Activated T-cell treated with anti-CD3 and anti-CD28 coated beads, Interleukin-2, amount 50 U/mL, for 72 hours (primary cell): Measurements from ENCODE around the gene DGKE. TPM values are rescaled to one million over a fixed set of nuclear protein-coding genes. Genes with fewer than 3 reads are reported as not detected.

Experiments
- ATAC-seq, 2 donors: fragments of 150-1000 bp; cut with Tn5 transposase; replicated peaks in 1 of 2; 2 replicates each; pipeline ENCODE4 v1.10.0; 2021; ENCODE audit warnings: moderate library complexity in 2 of 2, mild to moderate bottlenecking in 1 of 2
- DNase-seq, 2 donors: peaks; one replicate each; pipeline ENCODE4 v3.0.0; 2021 to 2022; ENCODE audit warnings: mixed read lengths in 1 of 2
- H3K27ac Mint-ChIP-seq: one replicate; pipeline ENCODE4 v1.8.0; 2022; ENCODE audit warnings: mild to moderate bottlenecking, moderate library complexity, mixed read lengths
- H3K27me3 Mint-ChIP-seq: one replicate; pipeline ENCODE4 v1.8.0; 2022; ENCODE audit warnings: low read depth, mixed read lengths
- H3K36me3 Mint-ChIP-seq, 2 donors: one replicate each; pipeline ENCODE4 v1.8.0; 2022; ENCODE audit warnings: mixed read lengths in 2 of 2, mild to moderate bottlenecking in 1 of 2; ENCODE audit not compliant: insufficient read depth in 2 of 2
- H3K4me1 Mint-ChIP-seq: one replicate; pipeline ENCODE4 v1.8.0; 2022; ENCODE audit warnings: low read depth, mixed read lengths
- H3K4me3 Mint-ChIP-seq, 2 donors: one replicate each; pipeline ENCODE4 v1.8.0; 2022; ENCODE audit warnings: mild to moderate bottlenecking in 2 of 2, mixed read lengths in 2 of 2, moderate library complexity in 2 of 2
- H3K9me3 Mint-ChIP-seq, 2 donors: one replicate each; pipeline ENCODE4 v1.8.0; 2022; ENCODE audit warnings: mixed read lengths in 2 of 2
- total RNA-seq, 2 donors: library from RNA; stranded (reverse); gene quantifications; one replicate each; pipeline ENCODE4 v1.2.3, GENCODE V29; 2022

The DGKE gene
- total RNA-seq, 2 donors from 2014 or later = 25.0 to 34.6 TPM

DNA sequence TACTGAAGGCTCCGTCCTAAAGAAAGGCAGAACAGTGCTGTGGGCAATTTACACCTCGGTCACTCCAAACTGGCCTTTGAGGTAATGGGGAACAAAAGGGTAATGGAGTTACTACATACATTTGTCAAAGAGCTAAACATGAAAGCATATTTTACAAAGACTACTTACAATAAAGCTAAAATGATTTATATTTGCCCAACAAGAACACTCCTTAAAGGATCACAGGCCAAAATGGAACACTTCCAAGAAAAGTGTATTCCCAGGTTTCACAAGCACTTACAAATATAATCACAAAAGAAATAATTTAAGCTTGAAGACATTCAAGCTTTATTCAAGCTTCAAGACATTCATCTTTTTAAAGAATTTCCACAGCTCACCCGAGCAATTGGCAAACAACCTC, 29.5 kb upstream of the DGKE start:
- Mint-ChIP-seq H3K36me3 (no peaks in the 10 kb centered on the region), H3K9me3 (no peaks in the 10 kb centered on the region), H3K27me3 (no peaks in the 10 kb centered on the region), H3K4me3 (no peak overlapping the region), H3K4me1 (no peaks in the 10 kb centered on the region), H3K27ac (no peak overlapping the region)
- ATAC-seq (no peak), DNase-seq (no peak)

DNA sequence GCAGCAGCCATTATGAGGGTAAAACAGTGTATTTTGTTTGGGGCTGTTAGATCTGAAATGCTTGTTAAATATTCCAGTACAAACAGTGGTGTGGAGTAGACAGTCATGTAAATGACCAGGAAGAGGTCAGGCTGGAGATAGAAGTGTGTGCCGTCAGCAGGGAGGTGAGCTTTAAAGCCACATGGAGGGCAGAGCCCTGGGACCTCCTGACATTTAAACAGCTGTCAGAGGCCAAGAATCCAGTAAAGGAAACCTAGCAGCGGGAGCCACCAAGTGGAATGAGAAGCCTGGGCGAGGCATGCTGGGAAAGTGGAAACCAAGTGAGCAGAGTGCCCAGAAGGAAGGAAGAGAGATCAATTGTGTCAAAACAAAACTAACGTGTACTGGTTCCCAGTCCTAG, 27.0 kb upstream of the DGKE start:
- Mint-ChIP-seq H3K27me3 (no peaks in the 10 kb centered on the region), H3K36me3 (no peaks in the 10 kb centered on the region), H3K27ac (no peak overlapping the region), H3K4me1 (no peaks in the 10 kb centered on the region), H3K9me3 (no peaks in the 10 kb centered on the region), H3K4me3 (no peak overlapping the region)
- DNase-seq = no peak
- no peak for ATAC-seq

DNA sequence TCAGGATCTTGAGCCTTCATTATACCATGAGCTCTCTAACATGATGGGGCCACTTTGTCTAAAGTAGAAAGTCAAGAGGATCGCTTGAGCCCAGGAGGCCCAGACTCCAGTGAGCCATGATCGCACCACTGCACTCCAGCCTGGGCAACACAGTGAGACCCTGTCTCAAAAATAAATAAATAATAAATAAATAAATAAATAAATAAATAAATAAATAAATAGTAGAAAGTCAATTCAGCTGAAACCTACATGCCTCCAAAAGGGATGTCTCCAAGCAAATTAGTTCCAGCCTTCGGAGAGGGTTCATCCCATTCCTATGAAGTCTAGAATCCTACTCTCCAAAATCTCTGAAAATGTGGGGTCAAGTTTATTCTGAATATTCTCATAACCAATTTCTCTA, 26.2 kb upstream of the DGKE start:
- H3K27me3 Mint-ChIP-seq = peaks cover 5% of the 10 kb centered on the region
- H3K4me3 Mint-ChIP-seq = no peak overlapping the region
- ATAC-seq = no peak

DNA sequence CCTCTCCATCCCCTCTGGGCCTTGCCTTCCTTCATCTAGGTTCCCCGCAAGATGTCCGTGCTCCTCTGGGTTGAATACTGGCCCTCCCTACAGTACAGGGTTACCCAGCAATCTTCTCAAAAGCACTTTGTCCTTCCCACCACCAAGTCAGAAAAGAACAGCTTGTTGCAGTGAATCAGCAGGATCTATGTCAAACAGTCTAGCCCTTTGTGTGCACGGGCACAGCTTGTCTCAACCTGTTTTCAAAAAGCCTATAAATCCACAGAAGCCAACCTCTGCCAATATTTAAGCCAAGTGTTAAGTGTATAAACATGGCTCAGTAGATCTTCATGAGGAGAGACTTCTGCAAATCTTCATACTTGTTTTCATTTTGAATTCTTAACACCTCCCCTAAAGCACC, 25.4 kb upstream of the DGKE start:
- Mint-ChIP-seq H3K4me1 (no peaks in the 10 kb centered on the region), H3K36me3 (no peaks in the 10 kb centered on the region), H3K27ac (no peak overlapping the region), H3K4me3 (no peak overlapping the region), H3K9me3 (no peaks in the 10 kb centered on the region), H3K27me3 (peaks cover 11% of the 10 kb centered on the region)
- no peak for DNase-seq
- ATAC-seq = no peak

More for the DNA sequence above, 26.2 kb upstream of the DGKE start:
- no peaks in the 10 kb centered on the region for H3K9me3 Mint-ChIP-seq
- H3K4me1 Mint-ChIP-seq = no peaks in the 10 kb centered on the region
- H3K36me3 Mint-ChIP-seq = no peaks in the 10 kb centered on the region
- DNase-seq = no peak
- no peak overlapping the region for H3K27ac Mint-ChIP-seq

DNA sequence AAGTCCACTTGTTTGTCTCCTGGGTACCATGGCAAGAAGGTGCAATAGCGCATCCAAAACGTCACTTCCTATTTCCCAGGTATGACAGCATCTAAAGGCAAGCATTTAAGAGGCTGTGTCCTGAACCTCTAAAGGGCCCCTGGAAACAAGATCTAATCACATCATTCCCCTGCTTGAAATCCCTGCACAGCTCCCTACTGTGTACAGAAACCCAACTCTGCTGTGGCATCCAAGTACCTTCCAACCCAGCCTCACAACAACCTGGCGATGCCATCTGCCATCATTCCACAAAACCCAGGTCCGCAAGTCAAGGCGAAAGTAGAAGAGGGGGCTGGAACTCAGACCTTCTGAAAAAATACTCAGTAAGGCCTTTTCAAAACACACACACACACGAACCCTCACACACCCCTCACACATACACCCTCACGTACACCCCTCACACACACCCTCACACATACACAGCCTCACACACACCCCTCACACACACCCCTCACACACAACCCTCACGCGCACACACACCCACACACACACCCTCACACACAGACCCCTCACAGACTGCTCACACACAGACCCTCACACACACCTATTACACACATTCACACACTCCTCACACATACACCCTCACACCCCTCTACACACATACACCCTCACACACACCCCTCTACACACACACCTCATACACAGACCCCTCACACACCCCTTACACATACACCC, 24.7 kb upstream of the DGKE start:
- H3K27me3 Mint-ChIP-seq = peaks cover 12% of the 10 kb centered on the region
- H3K4me1 Mint-ChIP-seq = no peaks in the 10 kb centered on the region
- H3K4me3 Mint-ChIP-seq = no peak overlapping the region
- no peak overlapping the region for H3K27ac Mint-ChIP-seq
- H3K36me3 Mint-ChIP-seq = no peaks in the 10 kb centered on the region
- H3K9me3 Mint-ChIP-seq = no peaks in the 10 kb centered on the region
- no peak for ATAC-seq
- DNase-seq = no peak

DNA sequence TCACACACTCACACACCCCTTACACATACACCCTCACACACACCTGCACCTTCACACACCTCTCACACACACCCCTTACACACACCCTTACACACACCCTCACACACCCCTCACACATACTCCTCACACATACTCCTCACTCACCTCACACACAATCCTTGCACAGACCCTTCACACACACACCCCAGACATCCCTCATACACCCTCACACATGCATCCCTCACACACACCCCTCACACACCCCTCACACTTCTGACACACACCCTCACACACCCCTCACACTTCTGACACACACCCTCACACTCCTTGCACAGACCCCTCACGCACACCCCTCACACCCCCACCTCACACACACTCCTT, 24.2 kb upstream of the DGKE start:
- Mint-ChIP-seq H3K4me1 (no peaks in the 10 kb centered on the region), H3K27ac (no peak overlapping the region), H3K9me3 (no peaks in the 10 kb centered on the region), H3K27me3 (peaks cover 12% of the 10 kb centered on the region), H3K36me3 (no peaks in the 10 kb centered on the region), H3K4me3 (no peak overlapping the region)
- DNase-seq = no peak
- ATAC-seq = no peak

DNA sequence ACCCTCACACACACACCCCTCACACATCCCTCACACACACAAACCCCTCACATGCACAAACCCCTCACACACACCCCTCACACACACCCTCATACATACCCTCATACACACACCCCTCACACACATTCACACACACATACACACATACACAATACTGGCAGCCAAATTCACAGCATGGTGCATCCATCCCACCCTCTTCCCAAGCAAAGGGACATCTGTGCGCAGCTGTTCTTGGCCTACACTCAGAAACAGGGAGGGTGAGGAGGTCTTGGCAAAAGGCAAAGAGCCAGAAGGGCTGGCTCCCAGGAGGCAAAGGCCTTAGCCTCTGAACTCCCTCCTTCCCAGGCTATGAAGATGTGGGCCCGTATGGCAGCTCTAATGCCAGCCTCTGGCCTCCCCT, 23.6 kb upstream of the DGKE start:
- Mint-ChIP-seq H3K27ac (no peak overlapping the region), H3K9me3 (no peaks in the 10 kb centered on the region), H3K36me3 (no peaks in the 10 kb centered on the region), H3K4me3 (no peak overlapping the region), H3K4me1 (no peaks in the 10 kb centered on the region), H3K27me3 (peaks cover 12% of the 10 kb centered on the region)
- DNase-seq (no peak), ATAC-seq (no peak)

DNA sequence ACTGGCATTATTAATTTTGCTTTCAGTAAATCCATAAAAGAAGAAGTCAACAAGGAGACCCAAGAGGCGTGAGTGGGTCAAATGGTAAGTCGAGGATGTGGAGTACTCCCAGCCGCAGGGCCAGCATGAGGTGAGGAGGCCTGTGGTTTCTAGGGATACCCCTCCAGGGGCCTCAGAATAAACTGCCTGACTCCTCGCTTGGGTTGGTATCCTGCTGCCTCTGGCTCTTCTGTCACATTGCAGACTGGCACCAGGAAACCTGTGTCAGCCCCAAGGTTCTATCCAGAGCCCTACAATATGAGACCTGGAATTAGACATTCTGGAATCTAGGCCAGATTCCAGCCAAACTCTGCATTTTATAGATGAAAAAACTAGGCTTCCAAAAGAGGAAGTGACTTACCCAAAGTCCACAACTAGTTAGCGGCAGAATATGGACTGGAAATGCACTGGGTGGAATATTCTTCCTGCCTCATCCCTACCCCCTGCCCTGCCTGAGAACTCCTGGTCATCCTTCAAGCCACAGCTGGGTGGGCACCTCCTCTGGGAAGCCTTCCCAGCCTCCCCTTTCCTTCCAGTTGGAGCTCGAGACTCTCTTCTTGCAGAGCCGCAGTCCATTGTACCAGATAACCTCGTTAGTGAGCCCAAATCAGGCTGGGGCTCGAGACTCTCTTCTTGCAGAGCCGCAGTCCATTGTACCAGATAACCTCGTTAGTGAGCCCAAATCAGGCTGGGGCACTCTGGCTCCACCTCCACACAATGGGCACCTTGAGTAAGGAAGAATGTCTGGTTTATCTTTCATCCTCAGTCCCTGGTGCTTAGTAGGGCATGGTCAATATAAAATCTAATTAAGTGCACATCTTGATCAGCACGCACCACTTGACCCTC, 22.8 kb upstream of the DGKE start:
- ATAC-seq (no peak), DNase-seq (no peak)
- Mint-ChIP-seq H3K4me3 (no peak overlapping the region), H3K27ac (no peak overlapping the region), H3K4me1 (no peaks in the 10 kb centered on the region), H3K9me3 (no peaks in the 10 kb centered on the region), H3K36me3 (no peaks in the 10 kb centered on the region), H3K27me3 (peaks cover 12% of the 10 kb centered on the region)

DNA sequence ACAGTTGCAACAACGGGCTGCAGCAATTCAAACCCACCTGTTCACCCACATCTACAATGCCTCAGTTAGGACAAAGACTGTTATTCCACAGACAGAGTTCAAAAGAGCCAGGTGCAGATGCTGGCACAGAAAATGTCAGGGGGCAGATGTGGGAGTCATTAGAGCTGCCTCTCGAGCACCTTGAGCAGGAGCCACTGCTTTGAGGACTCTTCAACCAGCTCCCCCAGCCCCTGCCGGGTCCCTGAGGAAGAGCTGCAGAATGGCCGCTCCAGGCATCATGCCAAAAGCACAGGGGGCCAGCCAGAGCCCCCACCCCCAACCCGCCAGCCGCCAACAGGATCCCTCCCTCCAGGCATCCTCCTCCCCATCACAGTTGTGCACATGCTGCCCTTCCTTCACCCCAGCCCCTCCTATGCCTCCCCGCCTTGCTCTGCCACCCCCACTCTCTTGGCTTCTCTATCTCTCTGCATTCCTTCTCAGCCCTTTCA, 21.0 kb upstream of the DGKE start:
- Mint-ChIP-seq H3K36me3 (no peaks in the 10 kb centered on the region), H3K27ac (no peak overlapping the region), H3K4me3 (no peak overlapping the region), H3K4me1 (no peaks in the 10 kb centered on the region), H3K27me3 (peaks cover 12% of the 10 kb centered on the region), H3K9me3 (no peaks in the 10 kb centered on the region)
- DNase-seq (no peak), ATAC-seq (no peak)

DNA sequence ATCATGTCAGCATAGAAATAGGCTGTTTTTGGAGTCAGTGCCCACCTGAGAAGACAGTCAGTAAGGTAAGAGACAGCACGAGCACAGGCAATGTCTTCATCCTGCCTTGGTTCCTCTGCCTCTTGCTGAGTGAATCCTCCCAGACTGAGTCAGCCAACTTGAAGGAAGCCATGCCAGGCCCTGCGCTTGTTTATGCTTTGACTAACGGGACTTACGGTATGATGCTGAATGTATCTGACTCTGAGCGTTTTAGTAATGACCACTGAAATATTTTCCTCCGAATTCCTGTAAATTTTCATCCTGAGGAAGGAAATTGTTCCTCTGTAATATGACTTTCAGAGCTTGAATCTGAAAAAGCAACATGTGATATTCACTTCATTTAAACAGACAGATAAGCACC, 18.2 kb upstream of the DGKE start:
- no peaks in the 10 kb centered on the region for H3K36me3 Mint-ChIP-seq
- H3K9me3 Mint-ChIP-seq = no peaks in the 10 kb centered on the region
- peak overlapping the region; percentile 20 for H3K27ac Mint-ChIP-seq
- H3K4me3 Mint-ChIP-seq = no peak overlapping the region
- ATAC-seq (no peak), DNase-seq (no peak)
- H3K27me3 Mint-ChIP-seq = peaks cover 12% of the 10 kb centered on the region
- peaks cover 14% of the 10 kb centered on the region for H3K4me1 Mint-ChIP-seq

DNA sequence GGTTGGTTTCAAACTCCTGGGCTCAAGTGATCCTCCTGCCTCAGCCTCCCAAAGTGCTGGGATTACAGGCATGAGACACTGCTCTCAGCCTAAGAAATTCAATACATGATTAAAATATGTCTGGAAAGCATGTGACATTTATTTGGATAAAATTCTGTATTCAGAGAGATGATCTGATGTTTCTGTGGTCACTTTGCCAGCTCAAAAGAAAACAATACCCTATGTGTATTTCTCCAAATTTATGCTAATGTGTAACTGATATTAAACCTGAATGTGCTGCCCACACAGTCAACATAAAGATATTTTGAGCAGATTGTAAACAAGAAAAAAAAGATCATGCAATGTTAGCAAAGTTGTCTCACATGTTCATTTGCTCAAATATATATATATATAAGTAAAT, 16.9 kb upstream of the DGKE start:
- DNase-seq = no peak
- Mint-ChIP-seq H3K27me3 (peaks cover 12% of the 10 kb centered on the region), H3K4me3 (no peak overlapping the region), H3K27ac (no peak overlapping the region), H3K4me1 (peaks cover 22% of the 10 kb centered on the region), H3K9me3 (no peaks in the 10 kb centered on the region), H3K36me3 (no peaks in the 10 kb centered on the region)
- ATAC-seq = no peak

DNA sequence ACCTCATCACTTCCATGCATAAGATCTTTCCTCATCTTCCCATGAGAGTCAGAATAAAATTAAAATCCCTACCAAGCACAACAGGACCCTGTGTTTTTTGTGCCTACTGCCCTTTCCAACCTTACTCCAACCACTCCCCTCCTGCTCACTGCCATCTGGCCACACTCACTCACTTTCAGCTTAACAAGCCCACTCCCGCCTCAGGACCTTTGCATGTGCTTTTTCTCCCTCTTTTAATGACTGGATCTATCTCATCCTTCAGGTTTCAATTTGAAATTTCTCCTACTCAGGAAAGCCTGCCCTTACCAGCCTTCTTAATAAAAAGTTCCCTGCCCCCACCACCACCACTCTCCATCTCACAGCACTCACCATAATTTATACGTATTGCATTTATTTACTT, 14.9 kb upstream of the DGKE start:
- no peak for ATAC-seq
- no peaks in the 10 kb centered on the region for H3K9me3 Mint-ChIP-seq
- H3K27ac Mint-ChIP-seq = no peak overlapping the region
- H3K36me3 Mint-ChIP-seq = no peaks in the 10 kb centered on the region
- H3K27me3 Mint-ChIP-seq = no peaks in the 10 kb centered on the region
- DNase-seq = no peak
- peaks cover 30% of the 10 kb centered on the region for H3K4me1 Mint-ChIP-seq
- H3K4me3 Mint-ChIP-seq = peak overlapping the region in 1 of 2 donors; percentile 41

DNA sequence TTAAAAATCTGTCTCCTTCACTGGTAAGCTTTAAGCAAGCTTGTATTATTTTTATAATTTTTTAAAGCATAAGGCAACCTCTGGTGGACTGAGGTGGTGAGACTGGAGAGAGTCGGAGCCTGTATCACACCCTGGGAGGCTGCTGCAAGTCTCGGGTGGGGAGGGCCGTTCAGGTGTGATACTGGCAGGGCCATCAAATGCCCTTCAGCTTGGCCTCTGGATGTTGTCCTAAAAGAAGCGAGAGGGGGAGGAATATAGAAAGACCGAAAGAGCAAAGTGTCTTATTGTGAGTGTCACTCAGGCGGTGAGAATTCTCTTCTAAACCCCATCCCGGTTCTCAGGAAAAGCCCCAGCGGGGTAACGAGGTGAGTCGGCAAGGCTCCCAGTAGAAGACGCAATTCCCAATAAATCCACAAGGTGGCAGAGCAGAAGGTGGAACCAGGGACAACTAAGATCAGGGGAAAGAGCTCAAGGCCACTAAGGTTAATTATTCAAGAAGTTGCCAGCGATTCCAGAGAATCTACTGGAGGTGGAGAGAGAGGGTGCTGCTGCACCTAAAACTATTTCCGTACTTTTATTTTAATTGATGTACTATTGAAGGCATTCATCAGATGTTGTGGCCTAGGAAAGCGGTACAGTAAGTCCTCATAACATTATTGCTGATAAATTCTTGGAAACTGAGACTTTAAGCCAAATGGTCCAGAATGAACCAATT, 14.4 kb upstream of the DGKE start:
- Mint-ChIP-seq H3K36me3 (no peaks in the 10 kb centered on the region), H3K4me3 (peak overlapping the region; percentile 41 to 42), H3K27ac (no peak overlapping the region), H3K9me3 (no peaks in the 10 kb centered on the region), H3K4me1 (peaks cover 30% of the 10 kb centered on the region), H3K27me3 (no peaks in the 10 kb centered on the region)
- peak; percentile 61 to 79 for ATAC-seq
- peak; percentile 76 to 82 for DNase-seq
